ENCODE measurements around the gene JUP.

DNA sequence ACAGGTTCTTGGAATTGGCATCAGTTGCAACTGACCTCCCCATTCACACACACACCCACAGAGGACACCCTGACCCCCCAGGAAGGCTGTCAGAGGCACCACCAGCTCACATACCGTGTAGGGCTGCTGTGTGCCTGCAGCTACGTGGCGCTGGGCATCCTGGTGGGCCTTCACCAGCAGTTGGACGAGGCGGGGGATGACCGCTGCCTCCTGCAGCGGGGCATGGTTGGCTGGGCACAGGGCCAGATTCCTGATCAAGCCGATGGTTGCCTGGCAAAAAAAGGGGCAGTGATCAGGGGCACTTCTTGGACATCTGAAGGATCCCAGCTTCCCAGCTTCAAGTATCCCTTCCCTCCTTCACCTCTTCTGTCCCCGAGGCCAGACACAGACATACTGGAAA, 27.9 kb downstream of the JUP start:
- TF ChIP-seq, protein P1, sequence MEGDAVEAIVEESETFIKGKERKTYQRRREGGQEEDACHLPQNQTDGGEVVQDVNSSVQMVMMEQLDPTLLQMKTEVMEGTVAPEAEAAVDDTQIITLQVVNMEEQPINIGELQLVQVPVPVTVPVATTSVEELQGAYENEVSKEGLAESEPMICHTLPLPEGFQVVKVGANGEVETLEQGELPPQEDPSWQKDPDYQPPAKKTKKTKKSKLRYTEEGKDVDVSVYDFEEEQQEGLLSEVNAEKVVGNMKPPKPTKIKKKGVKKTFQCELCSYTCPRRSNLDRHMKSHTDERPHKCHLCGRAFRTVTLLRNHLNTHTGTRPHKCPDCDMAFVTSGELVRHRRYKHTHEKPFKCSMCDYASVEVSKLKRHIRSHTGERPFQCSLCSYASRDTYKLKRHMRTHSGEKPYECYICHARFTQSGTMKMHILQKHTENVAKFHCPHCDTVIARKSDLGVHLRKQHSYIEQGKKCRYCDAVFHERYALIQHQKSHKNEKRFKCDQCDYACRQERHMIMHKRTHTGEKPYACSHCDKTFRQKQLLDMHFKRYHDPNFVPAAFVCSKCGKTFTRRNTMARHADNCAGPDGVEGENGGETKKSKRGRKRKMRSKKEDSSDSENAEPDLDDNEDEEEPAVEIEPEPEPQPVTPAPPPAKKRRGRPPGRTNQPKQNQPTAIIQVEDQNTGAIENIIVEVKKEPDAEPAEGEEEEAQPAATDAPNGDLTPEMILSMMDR (IDR thresholded peaks at IDR 0.05; ENCODE audit: poor library complexity, severe bottlenecking) = no peak
- no peak for TF ChIP-seq REST (IDR thresholded peaks at IDR 0.05; ENCODE audit: borderline replicate concordance)
- TF ChIP-seq EZH2 (IDR thresholded peaks at IDR 0.05; ENCODE audit: borderline replicate concordance, insufficient read depth, low read length, poor library complexity, severe bottlenecking) = no peak
- no peak for TF ChIP-seq MXI1 (conservative IDR thresholded peaks at IDR 0.05; ENCODE audit: poor library complexity, severe bottlenecking)
- TF ChIP-seq EP300 (conservative IDR thresholded peaks at IDR 0.05; ENCODE audit: poor library complexity, severe bottlenecking) = no peak
- no peak for TF ChIP-seq POLR2AphosphoS5 (IDR thresholded peaks at IDR 0.05)
- TF ChIP-seq TAF1 (IDR thresholded peaks at IDR 0.05; ENCODE audit: low read depth) = no peak
- no peak for TF ChIP-seq SMC3 (conservative IDR thresholded peaks at IDR 0.05; ENCODE audit: poor library complexity)

Data from neural cell (in vitro differentiated cells).